Epithelial cell of prostate (primary cell): Measurements from ENCODE around the gene PNPLA6.

Source experiments
- DNase-seq: peaks from one replicate; pipeline ENCODE4 v3.0.0-alpha.2; 2011; ENCODE audit warnings: low read depth, low spot score
- H3K27ac ChIP-seq: fragments of 450-650 bp; 2 replicates; pipeline ENCODE4 v1.5.1; 2017; ENCODE audit warnings: mild to moderate bottlenecking

PNPLA6 gene

GRCh38 chr19:7595466-7596133 is 60.1 kb downstream of the PNPLA6 start, which contains the start of gene CAMSAP3:
TSS of gene CAMSAP3 (plus strand) at chr19:7595863. CDS start at chr19:7596003, 140 bp downstream.
- DNase-seq, result no peak
- H3K27ac ChIP-seq, result no peak within 1 kb of the TSS

GRCh38 chr19:7596211-7596937 is 60.9 kb downstream of the PNPLA6 start:
- DNase-seq, result no peak
- no peak overlapping the region for H3K27ac ChIP-seq

- no peak overlapping the region for H3K27ac ChIP-seq
- no peak for DNase-seq
Measured at GRCh38 chr19:7597689-7598088, 62.2 kb downstream of the PNPLA6 start.

GRCh38 chr19:7598180-7598579 is 62.7 kb downstream of the PNPLA6 start:
- DNase-seq, result no peak
- no peak overlapping the region for H3K27ac ChIP-seq

- no peak for DNase-seq
- H3K27ac ChIP-seq, result no peak overlapping the region
Measured at GRCh38 chr19:7600721-7601120, 65.2 kb downstream of the PNPLA6 start.

GRCh38 chr19:7602240-7602934 is 66.9 kb downstream of the PNPLA6 start:
- H3K27ac ChIP-seq, result no peak overlapping the region
- DNase-seq, result no peak

- no peak overlapping the region for H3K27ac ChIP-seq
- no peak for DNase-seq
Measured at GRCh38 chr19:7602935-7603497, 67.5 kb downstream of the PNPLA6 start.

GRCh38 chr19:7603919-7604318 is 68.4 kb downstream of the PNPLA6 start:
- DNase-seq, result no peak
- H3K27ac ChIP-seq, result no peak overlapping the region

- no peak overlapping the region for H3K27ac ChIP-seq
- no peak for DNase-seq
Measured at GRCh38 chr19:7605490-7606222, 70.1 kb downstream of the PNPLA6 start.

GRCh38 chr19:7606289-7606688 is 70.8 kb downstream of the PNPLA6 start:
- no peak overlapping the region for H3K27ac ChIP-seq
- no peak for DNase-seq

- no peak overlapping the region for H3K27ac ChIP-seq
- no peak for DNase-seq
Measured at GRCh38 chr19:7607212-7607873, 71.8 kb downstream of the PNPLA6 start.

- no peak for DNase-seq
- H3K27ac ChIP-seq, result no peak overlapping the region
Measured at GRCh38 chr19:7607874-7608560, 72.5 kb downstream of the PNPLA6 start.

GRCh38 chr19:7610491-7611240 is 75.1 kb downstream of the PNPLA6 start:
- DNase-seq, result no peak
- H3K27ac ChIP-seq, result no peak overlapping the region
